ENCODE measurements around the gene PIM3. TPM values are rescaled to one million over a fixed set of nuclear protein-coding genes. Genes with fewer than 3 reads are reported as not detected.

PIM3 gene
- total RNA-seq, result 16.8 and 25.8 TPM in 2 replicates

GRCh38 chr22:49960159-49961004, at the start of gene PIM3:
Gene PIM3, plus strand, starts transcription at chr22:49960772. Its CDS starts 176 bp downstream, at chr22:49960948.

DNA sequence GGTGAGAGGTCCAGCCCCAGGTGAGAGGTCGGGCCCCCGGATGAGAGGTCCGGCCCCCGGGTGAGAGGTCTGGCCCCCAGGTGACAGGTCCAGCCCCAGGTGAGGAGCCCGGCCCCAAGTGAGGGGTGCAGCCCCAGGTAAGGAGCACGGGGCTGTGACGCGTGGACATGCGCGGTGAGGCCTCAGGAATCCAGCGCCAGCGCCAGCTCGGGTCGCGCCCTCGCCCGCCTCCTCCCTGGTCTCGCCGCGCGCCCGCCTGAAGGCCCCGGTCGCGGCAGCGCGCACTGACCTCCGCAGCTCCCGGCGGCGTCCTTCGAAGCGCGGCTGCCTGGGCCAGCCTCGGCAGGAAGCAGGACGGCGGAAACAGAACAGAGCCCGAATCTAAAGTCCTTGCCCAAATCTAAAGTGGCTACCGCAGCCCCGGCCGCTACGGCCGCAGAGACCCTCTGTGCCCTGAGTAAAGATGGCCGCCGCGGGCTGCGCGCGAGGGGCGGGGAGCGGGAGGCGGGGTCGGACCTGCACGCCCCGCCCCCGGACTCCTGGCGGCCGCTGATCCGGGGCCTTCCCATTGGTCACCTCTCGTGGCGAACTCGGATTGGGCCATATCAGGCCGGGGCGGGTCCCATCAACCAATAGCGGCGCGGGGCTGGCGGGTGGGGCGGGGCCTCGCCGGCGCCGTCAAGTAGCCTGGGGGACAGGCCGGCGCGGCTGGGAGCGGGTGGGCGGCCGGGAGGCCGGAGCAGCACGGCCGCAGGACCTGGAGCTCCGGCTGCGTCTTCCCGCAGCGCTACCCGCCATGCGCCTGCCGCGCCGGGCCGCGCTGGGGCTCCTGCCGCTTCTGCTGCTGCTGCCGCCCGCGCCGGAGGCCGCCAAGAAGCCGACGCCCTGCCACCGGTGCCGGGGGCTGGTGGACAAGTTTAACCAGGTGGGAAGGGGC, 42.3 kb upstream of the PIM3 start, which contains the start of the genes ALG12 and CRELD2:
ALG12 (minus strand) TSS at position 465 of the 937 bp plus-strand sequence. CDS start 4,673 bp downstream, outside the sequence.
CRELD2 (plus strand) TSS at position 661 of the 937 bp plus-strand sequence; CDS start at position 797, 136 bp downstream.

DNA sequence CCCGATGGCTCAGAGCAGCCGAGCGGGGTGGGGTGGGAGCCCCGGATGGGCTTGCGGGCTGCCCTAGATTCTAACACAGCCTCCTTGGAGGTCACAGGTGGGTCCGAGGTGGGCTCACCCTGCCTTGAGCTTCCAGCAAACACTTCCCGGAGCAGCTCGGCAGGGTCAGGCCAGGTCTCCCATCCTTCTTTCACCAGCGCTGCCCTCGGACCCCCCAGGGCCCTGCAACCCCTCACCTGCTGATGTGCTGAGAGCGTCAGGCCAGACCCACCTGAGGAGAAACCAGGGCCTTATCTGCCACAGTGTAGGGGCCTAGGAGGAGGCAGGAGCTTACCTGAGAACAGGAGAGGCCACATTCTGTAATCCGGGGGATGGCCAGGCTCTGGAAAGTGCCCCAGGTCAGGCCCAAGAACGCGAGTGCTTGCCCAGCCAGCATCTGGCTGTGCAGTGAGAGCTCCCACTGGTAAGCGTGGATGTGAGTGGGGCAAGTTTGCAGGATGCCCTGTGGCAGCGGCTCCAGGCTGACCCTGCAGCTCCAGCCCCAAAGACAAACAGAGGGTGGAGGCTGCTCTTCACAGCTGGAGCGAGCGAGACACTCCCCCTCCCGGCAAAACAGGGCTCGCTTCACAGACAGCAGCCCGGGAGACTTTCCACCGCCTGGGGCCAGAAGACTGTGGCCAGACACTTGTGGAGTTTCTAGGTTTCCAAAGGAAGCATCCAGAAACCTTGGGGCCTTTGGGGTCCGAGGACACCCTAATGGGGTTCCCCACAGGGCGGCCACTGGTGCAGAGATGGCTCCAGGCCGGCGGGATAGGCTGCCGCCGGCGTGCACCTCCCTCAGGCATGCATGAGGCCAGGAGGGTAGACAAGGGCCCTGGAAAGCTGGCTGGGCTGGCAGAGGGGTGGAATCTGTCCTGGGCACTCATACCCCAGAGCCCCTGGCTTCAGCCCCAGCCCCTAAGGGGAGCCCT, 51.9 kb downstream of the PIM3 start, which contains the start of gene IL17REL:
IL17REL (minus strand) TSS at position 555 of the 971 bp plus-strand sequence; CDS start at position 436, 119 bp downstream.

Other genes starting within 250 kb of the PIM3 start
- 18.3 and 24.0 TPM in 2 replicates for gene BRD1, start 132.9 kb upstream of the PIM3 start, total RNA-seq
- gene ZBED4, start 106.9 kb upstream of the PIM3 start, total RNA-seq, result 4.3 and 6.4 TPM in 2 replicates
- 16.9 and 18.0 TPM in 2 replicates for gene ALG12, start 42.3 kb upstream of the PIM3 start, total RNA-seq
- 107 and 123 TPM in 2 replicates for gene CRELD2, start 42.1 kb upstream of the PIM3 start, total RNA-seq
- under 0.01 TPM in 1 of 2 replicates, not detected in the other for gene IL17REL, start 52.0 kb downstream of the PIM3 start, total RNA-seq
- gene TTLL8, start 97.5 kb downstream of the PIM3 start, total RNA-seq, result not detected in 2 replicates
- 0.65 and 3.1 TPM in 2 replicates for gene MLC1, start 124.7 kb downstream of the PIM3 start, total RNA-seq
- gene MOV10L1, start 129.2 kb downstream of the PIM3 start, total RNA-seq, result 8.6 and 14.8 TPM in 2 replicates
- gene PANX2, start 210.0 kb downstream of the PIM3 start, total RNA-seq, result 0.85 and 1.0 TPM in 2 replicates
- 16.6 and 19.5 TPM in 2 replicates for gene TRABD, start 225.1 kb downstream of the PIM3 start, total RNA-seq
- 19.9 and 21.4 TPM in 2 replicates for gene SELENOO, start 240.2 kb downstream of the PIM3 start, total RNA-seq